Endothelial cell of umbilical vein (primary cell): ENCODE measurements around the gene CRYBG2. TPM values are rescaled to one million over a fixed set of nuclear protein-coding genes. Genes with fewer than 3 reads are reported as not detected.

ENCODE experiments used
- BruUV-seq: library from RNA; stranded (reverse); fragments of 400-500 nt; replicated peaks from 2 replicates; lab custom pipeline; 2021; lab: Mats Ljungman, UMichigan
- CTCF ChIA-PET: fragments of 300-600, 350-600 bp; sonication (Branson Sonifier 250); formaldehyde crosslinking; loops from one replicate; lab custom pipeline; 2021; ENCODE audit warnings: antibody characterized with exemption, inconsistent platforms; lab: Charles Lee
- POLR2A ChIA-PET: fragments of 300-600, 350-600 bp; sonication (Branson Sonifier 250); formaldehyde crosslinking; loops from one replicate; lab custom pipeline; 2021; ENCODE audit warnings: antibody characterized with exemption, inconsistent platforms; lab: Charles Lee
- DNase-seq: peaks from one replicate; pipeline ENCODE4 v3.0.0-alpha.2; 2011; ENCODE audit warnings: low read depth, low spot score
- FAIRE-seq: peaks from 2 replicates; lab custom pipeline; 2011; peaks lifted over from hg19 to GRCh38; lab: Jason Lieb, UNC
- H2AFZ ChIP-seq: 2 replicates; pipeline ENCODE4 v1.6.0; 2012; ENCODE audit warnings: low read depth, low read length, control low read depth, inconsistent platforms
- H3K27ac ChIP-seq: 2 replicates; pipeline ENCODE4 v1.5.1; 2011; ENCODE audit warnings: low read depth, mild to moderate bottlenecking, control low read depth, low read length, moderate library complexity; ENCODE audit not compliant: insufficient read depth
- H3K27me3 ChIP-seq, 2 experiments: 2 replicates each; pipeline versions ENCODE4 v1.6.0 to v1.6.1; 2011; ENCODE audit warnings: low read length in 2 of 2, mixed read lengths in 1 of 2; ENCODE audit not compliant: control insufficient read depth in 2 of 2, insufficient read depth in 2 of 2
- H3K36me3 ChIP-seq, 2 experiments: 2 replicates in 1 of 2; 3 replicates in 1 of 2; pipeline ENCODE4 v1.5.1; 2011; ENCODE audit warnings: low read length in 2 of 2, mild to moderate bottlenecking in 1 of 2, moderate library complexity in 1 of 2; ENCODE audit not compliant: control insufficient read depth in 2 of 2, insufficient read depth in 2 of 2; ENCODE audit errors: extremely low read depth in 1 of 2
- H3K4me1 ChIP-seq: 3 replicates; pipeline ENCODE4 v1.5.1; 2011; ENCODE audit warnings: mild to moderate bottlenecking, low read length; ENCODE audit not compliant: control insufficient read depth, insufficient read depth; ENCODE audit errors: extremely low read depth
- H3K4me2 ChIP-seq: 2 replicates; pipeline ENCODE4 v1.6.1; 2011; ENCODE audit warnings: low read length, control low read depth, mixed read lengths; ENCODE audit not compliant: insufficient read depth
- H3K4me3 ChIP-seq, 3 experiments: fragments of 200-600 bp in 1 of 3; sonication (generic), shearing (Covaris generic) in 1 of 3; replicated peaks in 1 of 3; 2 replicates each; pipeline ENCODE4 v1.5.1; 2011 to 2016; ENCODE audit warnings: control low read depth in 3 of 3, low read length in 3 of 3, mild to moderate bottlenecking in 2 of 3, inconsistent platforms in 1 of 3, low read depth in 1 of 3, moderate library complexity in 1 of 3; ENCODE audit not compliant: insufficient read depth in 1 of 3
- H3K79me2 ChIP-seq: 2 replicates; pipeline ENCODE4 v1.6.0; 2012; ENCODE audit warnings: low read length, inconsistent platforms; ENCODE audit not compliant: control insufficient read depth, insufficient read depth
- H3K9ac ChIP-seq: replicated peaks from 2 replicates; pipeline ENCODE3; 2011; ENCODE audit warnings: low read length, control low read depth; ENCODE audit not compliant: insufficient read depth; ENCODE audit errors: extremely low read depth
- H3K9me1 ChIP-seq: replicated peaks from 3 replicates; pipeline ENCODE4 v1.6.0; 2011; ENCODE audit warnings: mild to moderate bottlenecking, low read length; ENCODE audit not compliant: control insufficient read depth, insufficient read depth; ENCODE audit errors: extremely low read depth
- H3K9me3 ChIP-seq: replicated peaks from 2 replicates; pipeline ENCODE4 v1.5.1; 2012; ENCODE audit warnings: low read length, inconsistent platforms; ENCODE audit not compliant: control insufficient read depth, insufficient read depth
- H4K20me1 ChIP-seq: replicated peaks from 2 replicates; pipeline ENCODE3; 2011; ENCODE audit warnings: mild to moderate bottlenecking, low read length; ENCODE audit not compliant: control insufficient read depth, insufficient read depth; ENCODE audit errors: extremely low read depth
- CTCF ChIP-seq, 2 donors: IDR thresholded peaks; 1 replicate in 1 of 2; 2 replicates in 1 of 2; pipeline ENCODE4 v1.5.1; 2011; ENCODE audit warnings: low read length in 2 of 2, mild to moderate bottlenecking in 2 of 2, moderate library complexity in 2 of 2, control low read depth in 1 of 2, inconsistent platforms in 1 of 2, low read depth in 1 of 2; ENCODE audit not compliant: insufficient read depth in 1 of 2; ENCODE audit errors: extremely low read depth in 1 of 2
- EZH2 ChIP-seq: IDR thresholded peaks from 2 replicates; pipeline ENCODE4 v1.6.1; 2012; ENCODE audit warnings: borderline replicate concordance, low read depth, mild to moderate bottlenecking, moderate library complexity, low read length, inconsistent platforms; ENCODE audit not compliant: severe bottlenecking
- FOS ChIP-seq: IDR thresholded peaks from 2 replicates; pipeline ENCODE4 v1.6.1; 2011; ENCODE audit warnings: mild to moderate bottlenecking, low read length, moderate library complexity, borderline replicate concordance; ENCODE audit not compliant: insufficient read depth
- GATA2 ChIP-seq: IDR thresholded peaks from 2 replicates; pipeline ENCODE4 v1.7.0; 2011; ENCODE audit warnings: low read depth, mild to moderate bottlenecking, moderate library complexity, mixed read lengths, low read length; ENCODE audit not compliant: insufficient read length, insufficient read depth
- JUN ChIP-seq: IDR thresholded peaks from 2 replicates; pipeline ENCODE4 v1.6.1; 2011; ENCODE audit warnings: borderline replicate concordance, low read depth; ENCODE audit not compliant: insufficient read length, insufficient read depth
- MAX ChIP-seq: IDR thresholded peaks from 2 replicates; pipeline ENCODE4 v1.6.1; 2011; ENCODE audit not compliant: insufficient read depth, insufficient read length
- MYC ChIP-seq: IDR thresholded peaks from one replicate; pipeline ENCODE4 v1.6.1; 2011; ENCODE audit warnings: mild to moderate bottlenecking, low read depth, low read length
- POLR2A ChIP-seq: IDR thresholded peaks from 2 replicates; pipeline ENCODE4 v1.6.1; 2012; ENCODE audit warnings: low read depth, mild to moderate bottlenecking, control low read depth, low read length
- POLR2AphosphoS5 ChIP-seq: IDR thresholded peaks from 2 replicates; pipeline ENCODE4 v1.6.1; 2012; ENCODE audit warnings: low read depth, mild to moderate bottlenecking, control low read depth, low read length, moderate library complexity; ENCODE audit not compliant: insufficient read depth
- dilution Hi-C: fragments of 300-500 bp; cut with MboI; formaldehyde crosslinking; loops from one replicate; pipeline ENCODE4 v1.15.0; 2019; ENCODE audit warnings: low sequenced_read_pairs; ENCODE audit not compliant: extremely low pct_ligation_motif_present
- intact Hi-C: fragments of 100-400 bp; cut with micrococcal nuclease; formaldehyde crosslinking; loops from one replicate; pipeline ENCODE4 v1.10.0; 2022
- polyA plus RNA-seq, 4 experiments: library from polyadenylated mRNA; depleted of rRNA in 3 of 4; stranded (reverse) in 3 of 4; unstranded in 1 of 4; fragments of >200 nt; gene quantifications; 2 replicates each; pipeline versions ENCODE4 v1.2.1 to v1.2.3, GENCODE V29; 2011 to 2012; ENCODE audit warnings: missing spikeins in 1 of 4
- total RNA-seq: library from RNA; stranded (reverse); gene quantifications from 2 replicates; pipeline ENCODE4 v1.2.3, GENCODE V29; 2021

Gene CRYBG2
- total and polyA plus RNA-seq, 2 donors (not counting 3 experiments of a cell fraction or from before 2014, with no cell fraction given) = not detected

GRCh38 chr1:26360807-26361604 is 7.1 kb upstream of the CRYBG2 start:
- no peaks in the 10 kb centered on the region for H3K36me3 ChIP-seq
- H3K9me3 ChIP-seq = no peaks in the 10 kb centered on the region
- peaks cover 23 to 25% of the 10 kb centered on the region in 2 experiments for H3K27me3 ChIP-seq
- no peak overlapping the region for H3K27ac ChIP-seq
- H3K9me1 ChIP-seq = no peaks in the 10 kb centered on the region
- dilution Hi-C loops (no loop called here), intact Hi-C loops (loop anchor here (5.0 kb wide), 1 partner anchor 39 kb away; no protein-coding TSS in a partner anchor)
- peak overlapping the region; percentile 26 for H2AFZ ChIP-seq
- H4K20me1 ChIP-seq = no peaks in the 10 kb centered on the region
- H3K4me1 ChIP-seq = no peaks in the 10 kb centered on the region
- ChIA-PET POLR2A (no interaction called here), CTCF (interaction anchor here (1.8 to 3.2 kb wide), 4 partner anchors 39 to 325 kb away, joined by 10 to 16 read pairs (median 12); no protein-coding TSS in a partner anchor)
- no peak for DNase-seq
- TF ChIP-seq EZH2 (no peak), MYC (no peak), POLR2AphosphoS5 (no peak), FOS (no peak), MAX (no peak), CTCF (IDR thresholded peaks at IDR 0.05; ENCODE audit: extremely low read depth in 1 of 2, insufficient read depth in 1 of 2, low read depth in 1 of 2, low read length in 2 of 2) (no peak), JUN (no peak), POLR2A (no peak), GATA2 (no peak)
- H3K9ac ChIP-seq = no peak overlapping the region
- no peak for FAIRE-seq
- no peak overlapping the region for H3K4me3 ChIP-seq
- no TSS peak for BruUV-seq
- H3K79me2 ChIP-seq = no peaks in the 10 kb centered on the region
- no peak overlapping the region for H3K4me2 ChIP-seq
